ENCODE measurements around the gene TMEM107.
A peak's percentile ranks its signal among the peaks of the same experiment; 100 is the strongest.

DNA sequence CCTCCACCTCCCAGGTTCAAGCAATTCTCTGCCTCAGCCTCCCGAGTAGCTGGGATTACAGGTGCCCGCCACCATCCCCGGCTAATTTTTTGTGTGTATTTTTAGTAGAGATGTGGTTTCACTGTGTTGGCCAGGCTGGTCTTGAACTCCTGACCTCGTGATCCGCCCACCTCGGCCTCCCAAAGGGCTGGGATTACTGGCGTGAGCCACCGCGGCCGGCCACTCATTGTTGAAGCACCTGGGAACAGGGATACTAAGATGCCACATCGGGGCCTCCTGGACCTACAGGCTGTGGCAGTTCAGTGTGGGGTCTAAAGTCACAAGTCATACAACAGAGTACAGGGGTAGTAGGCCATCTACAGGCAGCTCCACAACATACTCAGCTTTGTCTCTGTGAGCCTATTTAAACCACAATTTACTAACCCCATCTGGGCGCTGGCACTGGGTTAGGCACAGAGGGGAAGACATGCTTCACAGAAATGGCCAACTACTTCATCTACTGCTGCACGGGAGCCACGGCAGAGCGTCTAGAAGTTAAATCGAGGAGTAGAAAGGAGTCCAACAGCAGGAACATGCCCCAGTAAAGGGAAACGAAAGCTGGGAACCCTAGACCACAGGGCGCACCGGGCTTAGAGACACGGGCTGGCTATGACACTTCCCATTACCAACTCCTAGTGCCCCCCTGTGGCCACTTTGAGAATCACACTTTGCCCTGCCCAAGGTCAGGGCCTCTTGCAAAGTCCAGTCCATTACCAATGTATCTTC, 17.7 kb downstream of the TMEM107 start:
- TF ChIP-seq, protein P1, sequence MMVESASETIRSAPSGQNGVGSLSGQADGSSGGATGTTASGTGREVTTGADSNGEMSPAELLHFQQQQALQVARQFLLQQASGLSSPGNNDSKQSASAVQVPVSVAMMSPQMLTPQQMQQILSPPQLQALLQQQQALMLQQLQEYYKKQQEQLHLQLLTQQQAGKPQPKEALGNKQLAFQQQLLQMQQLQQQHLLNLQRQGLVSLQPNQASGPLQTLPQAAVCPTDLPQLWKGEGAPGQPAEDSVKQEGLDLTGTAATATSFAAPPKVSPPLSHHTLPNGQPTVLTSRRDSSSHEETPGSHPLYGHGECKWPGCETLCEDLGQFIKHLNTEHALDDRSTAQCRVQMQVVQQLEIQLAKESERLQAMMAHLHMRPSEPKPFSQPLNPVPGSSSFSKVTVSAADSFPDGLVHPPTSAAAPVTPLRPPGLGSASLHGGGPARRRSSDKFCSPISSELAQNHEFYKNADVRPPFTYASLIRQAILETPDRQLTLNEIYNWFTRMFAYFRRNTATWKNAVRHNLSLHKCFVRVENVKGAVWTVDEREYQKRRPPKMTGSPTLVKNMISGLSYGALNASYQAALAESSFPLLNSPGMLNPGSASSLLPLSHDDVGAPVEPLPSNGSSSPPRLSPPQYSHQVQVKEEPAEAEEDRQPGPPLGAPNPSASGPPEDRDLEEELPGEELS (CRISPR knock-in tag; IDR thresholded peaks at IDR 0.05) = no peak
- TF ChIP-seq, protein P2, sequence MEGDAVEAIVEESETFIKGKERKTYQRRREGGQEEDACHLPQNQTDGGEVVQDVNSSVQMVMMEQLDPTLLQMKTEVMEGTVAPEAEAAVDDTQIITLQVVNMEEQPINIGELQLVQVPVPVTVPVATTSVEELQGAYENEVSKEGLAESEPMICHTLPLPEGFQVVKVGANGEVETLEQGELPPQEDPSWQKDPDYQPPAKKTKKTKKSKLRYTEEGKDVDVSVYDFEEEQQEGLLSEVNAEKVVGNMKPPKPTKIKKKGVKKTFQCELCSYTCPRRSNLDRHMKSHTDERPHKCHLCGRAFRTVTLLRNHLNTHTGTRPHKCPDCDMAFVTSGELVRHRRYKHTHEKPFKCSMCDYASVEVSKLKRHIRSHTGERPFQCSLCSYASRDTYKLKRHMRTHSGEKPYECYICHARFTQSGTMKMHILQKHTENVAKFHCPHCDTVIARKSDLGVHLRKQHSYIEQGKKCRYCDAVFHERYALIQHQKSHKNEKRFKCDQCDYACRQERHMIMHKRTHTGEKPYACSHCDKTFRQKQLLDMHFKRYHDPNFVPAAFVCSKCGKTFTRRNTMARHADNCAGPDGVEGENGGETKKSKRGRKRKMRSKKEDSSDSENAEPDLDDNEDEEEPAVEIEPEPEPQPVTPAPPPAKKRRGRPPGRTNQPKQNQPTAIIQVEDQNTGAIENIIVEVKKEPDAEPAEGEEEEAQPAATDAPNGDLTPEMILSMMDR (IDR thresholded peaks at IDR 0.05) = peak; percentile 89
- no peak for TF ChIP-seq ZNF121 (CRISPR knock-in tag; IDR thresholded peaks at IDR 0.05)
- no peak for TF ChIP-seq ATF1 (CRISPR knock-in tag; IDR thresholded peaks at IDR 0.05)
- TF ChIP-seq ESRRA (CRISPR knock-in tag; IDR thresholded peaks at IDR 0.05; ENCODE audit: borderline replicate concordance) = no peak
- TF ChIP-seq, protein P3, sequence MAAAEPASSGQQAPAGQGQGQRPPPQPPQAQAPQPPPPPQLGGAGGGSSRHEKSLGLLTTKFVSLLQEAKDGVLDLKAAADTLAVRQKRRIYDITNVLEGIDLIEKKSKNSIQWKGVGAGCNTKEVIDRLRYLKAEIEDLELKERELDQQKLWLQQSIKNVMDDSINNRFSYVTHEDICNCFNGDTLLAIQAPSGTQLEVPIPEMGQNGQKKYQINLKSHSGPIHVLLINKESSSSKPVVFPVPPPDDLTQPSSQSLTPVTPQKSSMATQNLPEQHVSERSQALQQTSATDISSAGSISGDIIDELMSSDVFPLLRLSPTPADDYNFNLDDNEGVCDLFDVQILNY (CRISPR knock-in tag; IDR thresholded peaks at IDR 0.05) = no peak
- no peak for TF ChIP-seq TCF7 (CRISPR knock-in tag; IDR thresholded peaks at IDR 0.05; ENCODE audit: low read depth)
- TF ChIP-seq, protein P4, sequence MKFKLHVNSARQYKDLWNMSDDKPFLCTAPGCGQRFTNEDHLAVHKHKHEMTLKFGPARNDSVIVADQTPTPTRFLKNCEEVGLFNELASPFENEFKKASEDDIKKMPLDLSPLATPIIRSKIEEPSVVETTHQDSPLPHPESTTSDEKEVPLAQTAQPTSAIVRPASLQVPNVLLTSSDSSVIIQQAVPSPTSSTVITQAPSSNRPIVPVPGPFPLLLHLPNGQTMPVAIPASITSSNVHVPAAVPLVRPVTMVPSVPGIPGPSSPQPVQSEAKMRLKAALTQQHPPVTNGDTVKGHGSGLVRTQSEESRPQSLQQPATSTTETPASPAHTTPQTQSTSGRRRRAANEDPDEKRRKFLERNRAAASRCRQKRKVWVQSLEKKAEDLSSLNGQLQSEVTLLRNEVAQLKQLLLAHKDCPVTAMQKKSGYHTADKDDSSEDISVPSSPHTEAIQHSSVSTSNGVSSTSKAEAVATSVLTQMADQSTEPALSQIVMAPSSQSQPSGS (CRISPR knock-in tag; IDR thresholded peaks at IDR 0.05; ENCODE audit: borderline replicate concordance, low read depth) = no peak
- TF ChIP-seq FOXJ3 (CRISPR knock-in tag; IDR thresholded peaks at IDR 0.05; ENCODE audit: borderline replicate concordance) = no peak
- TF ChIP-seq MXD4 (CRISPR knock-in tag; IDR thresholded peaks at IDR 0.05; ENCODE audit: borderline replicate concordance) = no peak
- TF ChIP-seq, protein P5, sequence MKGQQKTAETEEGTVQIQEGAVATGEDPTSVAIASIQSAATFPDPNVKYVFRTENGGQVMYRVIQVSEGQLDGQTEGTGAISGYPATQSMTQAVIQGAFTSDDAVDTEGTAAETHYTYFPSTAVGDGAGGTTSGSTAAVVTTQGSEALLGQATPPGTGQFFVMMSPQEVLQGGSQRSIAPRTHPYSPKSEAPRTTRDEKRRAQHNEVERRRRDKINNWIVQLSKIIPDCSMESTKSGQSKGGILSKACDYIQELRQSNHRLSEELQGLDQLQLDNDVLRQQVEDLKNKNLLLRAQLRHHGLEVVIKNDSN (CRISPR knock-in tag; IDR thresholded peaks at IDR 0.05) = no peak
- TF ChIP-seq, protein P6, sequence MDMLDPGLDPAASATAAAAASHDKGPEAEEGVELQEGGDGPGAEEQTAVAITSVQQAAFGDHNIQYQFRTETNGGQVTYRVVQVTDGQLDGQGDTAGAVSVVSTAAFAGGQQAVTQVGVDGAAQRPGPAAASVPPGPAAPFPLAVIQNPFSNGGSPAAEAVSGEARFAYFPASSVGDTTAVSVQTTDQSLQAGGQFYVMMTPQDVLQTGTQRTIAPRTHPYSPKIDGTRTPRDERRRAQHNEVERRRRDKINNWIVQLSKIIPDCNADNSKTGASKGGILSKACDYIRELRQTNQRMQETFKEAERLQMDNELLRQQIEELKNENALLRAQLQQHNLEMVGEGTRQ (CRISPR knock-in tag; IDR thresholded peaks at IDR 0.05) = no peak
- no peak for TF ChIP-seq ZNF232 (CRISPR knock-in tag; IDR thresholded peaks at IDR 0.05)
- TF ChIP-seq, protein P7, sequence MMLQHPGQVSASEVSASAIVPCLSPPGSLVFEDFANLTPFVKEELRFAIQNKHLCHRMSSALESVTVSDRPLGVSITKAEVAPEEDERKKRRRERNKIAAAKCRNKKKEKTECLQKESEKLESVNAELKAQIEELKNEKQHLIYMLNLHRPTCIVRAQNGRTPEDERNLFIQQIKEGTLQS (CRISPR knock-in tag; conservative IDR thresholded peaks at IDR 0.05) = no peak

All from WTC11 (cell line).